Measurements from ENCODE around the gene C6orf62.

DNA sequence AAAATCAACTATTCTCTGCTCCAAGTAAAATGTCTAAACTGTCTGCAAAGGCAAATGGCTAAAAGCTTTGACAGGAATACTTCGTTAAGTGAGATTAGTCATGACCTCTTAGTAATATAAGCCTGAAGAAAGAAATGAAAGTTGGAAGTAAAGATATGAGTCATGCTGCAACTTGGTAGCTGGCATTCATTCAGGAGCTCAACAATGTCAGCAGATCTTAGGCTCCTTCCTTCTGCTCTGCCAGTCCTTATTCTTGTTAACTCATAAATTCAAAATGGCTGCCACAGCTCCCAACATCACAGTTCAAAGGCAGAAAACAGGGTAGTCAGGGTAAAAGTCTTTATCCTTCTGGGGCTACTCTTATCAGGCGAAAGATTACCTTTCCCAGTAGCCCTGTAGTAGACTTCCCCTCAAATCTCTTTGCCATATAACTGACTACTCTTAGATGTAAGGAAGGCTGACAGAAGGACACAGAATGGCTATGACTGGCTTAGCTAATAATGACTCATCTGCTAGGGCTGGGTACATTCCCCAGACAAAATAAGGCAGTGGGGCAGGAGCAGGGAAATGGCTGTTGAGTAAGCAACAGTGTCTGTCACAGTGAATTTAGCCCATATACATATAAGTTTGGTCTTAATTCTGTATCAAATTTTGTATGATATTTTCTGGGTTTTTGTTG, 24.4 kb upstream of the C6orf62 start:
- TF ChIP-seq, protein P1, sequence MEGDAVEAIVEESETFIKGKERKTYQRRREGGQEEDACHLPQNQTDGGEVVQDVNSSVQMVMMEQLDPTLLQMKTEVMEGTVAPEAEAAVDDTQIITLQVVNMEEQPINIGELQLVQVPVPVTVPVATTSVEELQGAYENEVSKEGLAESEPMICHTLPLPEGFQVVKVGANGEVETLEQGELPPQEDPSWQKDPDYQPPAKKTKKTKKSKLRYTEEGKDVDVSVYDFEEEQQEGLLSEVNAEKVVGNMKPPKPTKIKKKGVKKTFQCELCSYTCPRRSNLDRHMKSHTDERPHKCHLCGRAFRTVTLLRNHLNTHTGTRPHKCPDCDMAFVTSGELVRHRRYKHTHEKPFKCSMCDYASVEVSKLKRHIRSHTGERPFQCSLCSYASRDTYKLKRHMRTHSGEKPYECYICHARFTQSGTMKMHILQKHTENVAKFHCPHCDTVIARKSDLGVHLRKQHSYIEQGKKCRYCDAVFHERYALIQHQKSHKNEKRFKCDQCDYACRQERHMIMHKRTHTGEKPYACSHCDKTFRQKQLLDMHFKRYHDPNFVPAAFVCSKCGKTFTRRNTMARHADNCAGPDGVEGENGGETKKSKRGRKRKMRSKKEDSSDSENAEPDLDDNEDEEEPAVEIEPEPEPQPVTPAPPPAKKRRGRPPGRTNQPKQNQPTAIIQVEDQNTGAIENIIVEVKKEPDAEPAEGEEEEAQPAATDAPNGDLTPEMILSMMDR (IDR thresholded peaks at IDR 0.05) = no peak
- TF ChIP-seq POLR2A (IDR thresholded peaks at IDR 0.05) = no peak

Data from testis (tissue), 2 donors.